Ishikawa (cell line): Measurements from ENCODE around the gene ELOVL6.

Experiments
- CREB1 ChIP-seq: IDR thresholded peaks from 2 replicates; pipeline ENCODE4 v1.6.1; 2012; ENCODE audit warnings: low read depth
- EP300 ChIP-seq: IDR thresholded peaks from 2 replicates; pipeline ENCODE4 v1.6.1; 2012; ENCODE audit warnings: borderline replicate concordance
- FOXM1 ChIP-seq: IDR thresholded peaks from 2 replicates; pipeline ENCODE4 v1.6.1; 2012; ENCODE audit warnings: low read depth, borderline replicate concordance
- MAX ChIP-seq: IDR thresholded peaks from 2 replicates; pipeline ENCODE4 v1.6.1; 2012
- RAD21 ChIP-seq: IDR thresholded peaks from 2 replicates; pipeline ENCODE4 v1.6.1; 2012; ENCODE audit warnings: low read depth
- TAF1 ChIP-seq: IDR thresholded peaks from 2 replicates; pipeline ENCODE4 v1.6.1; 2012; ENCODE audit warnings: low read depth, mild to moderate bottlenecking
- TCF12 ChIP-seq: IDR thresholded peaks from 2 replicates; pipeline ENCODE4 v1.6.1; 2012; ENCODE audit warnings: low read depth
- USF1 ChIP-seq: IDR thresholded peaks from 2 replicates; pipeline ENCODE4 v1.6.1; 2012
- ZBTB7A ChIP-seq: IDR thresholded peaks from 2 replicates; pipeline ENCODE4 v1.6.1; 2012; ENCODE audit warnings: low read depth

- TF ChIP-seq ZBTB7A: no peak
- TF ChIP-seq TCF12: no peak
- no peak for TF ChIP-seq EP300
- no peak for TF ChIP-seq CREB1
- TF ChIP-seq TAF1: no peak
- TF ChIP-seq MAX: no peak
- TF ChIP-seq RAD21: no peak
- TF ChIP-seq USF1: no peak
- no peak for TF ChIP-seq FOXM1
Measured at GRCh38 chr4:110131916-110132315, 66.5 kb downstream of the ELOVL6 start.
